GM12873 (cell line): ENCODE measurements around the gene CMC2.

Source experiments
- TF ChIP-seq, protein P1 (sequence below): IDR thresholded peaks from 2 replicates; pipeline ENCODE4 v1.5.1; 2012; ENCODE audit warnings: low read depth, mild to moderate bottlenecking, moderate library complexity, low read length, control low read depth; ENCODE audit not compliant: insufficient read depth; ENCODE audit errors: missing control alignments

The CMC2 gene

DNA sequence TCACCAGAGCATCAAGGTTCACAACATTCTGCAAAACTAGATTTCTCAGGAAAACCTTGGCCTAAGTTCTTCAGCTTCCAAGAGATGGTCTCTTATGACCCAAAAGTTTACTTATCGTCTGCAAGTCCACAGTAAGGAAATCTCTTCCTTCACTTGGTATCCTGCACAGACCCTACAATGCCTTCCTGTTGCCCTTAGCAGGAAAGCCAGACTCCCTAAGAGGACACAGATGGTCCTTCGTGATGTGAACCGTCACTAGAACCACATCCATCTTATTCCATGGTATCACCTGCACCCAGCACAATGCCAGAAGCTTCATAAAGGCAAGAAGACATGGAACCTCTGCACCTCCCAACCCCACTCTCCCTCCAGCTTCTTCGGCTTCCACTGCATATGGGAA is 34.1 kb downstream of the CMC2 start:
- TF ChIP-seq, protein P1, sequence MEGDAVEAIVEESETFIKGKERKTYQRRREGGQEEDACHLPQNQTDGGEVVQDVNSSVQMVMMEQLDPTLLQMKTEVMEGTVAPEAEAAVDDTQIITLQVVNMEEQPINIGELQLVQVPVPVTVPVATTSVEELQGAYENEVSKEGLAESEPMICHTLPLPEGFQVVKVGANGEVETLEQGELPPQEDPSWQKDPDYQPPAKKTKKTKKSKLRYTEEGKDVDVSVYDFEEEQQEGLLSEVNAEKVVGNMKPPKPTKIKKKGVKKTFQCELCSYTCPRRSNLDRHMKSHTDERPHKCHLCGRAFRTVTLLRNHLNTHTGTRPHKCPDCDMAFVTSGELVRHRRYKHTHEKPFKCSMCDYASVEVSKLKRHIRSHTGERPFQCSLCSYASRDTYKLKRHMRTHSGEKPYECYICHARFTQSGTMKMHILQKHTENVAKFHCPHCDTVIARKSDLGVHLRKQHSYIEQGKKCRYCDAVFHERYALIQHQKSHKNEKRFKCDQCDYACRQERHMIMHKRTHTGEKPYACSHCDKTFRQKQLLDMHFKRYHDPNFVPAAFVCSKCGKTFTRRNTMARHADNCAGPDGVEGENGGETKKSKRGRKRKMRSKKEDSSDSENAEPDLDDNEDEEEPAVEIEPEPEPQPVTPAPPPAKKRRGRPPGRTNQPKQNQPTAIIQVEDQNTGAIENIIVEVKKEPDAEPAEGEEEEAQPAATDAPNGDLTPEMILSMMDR, result no peak

DNA sequence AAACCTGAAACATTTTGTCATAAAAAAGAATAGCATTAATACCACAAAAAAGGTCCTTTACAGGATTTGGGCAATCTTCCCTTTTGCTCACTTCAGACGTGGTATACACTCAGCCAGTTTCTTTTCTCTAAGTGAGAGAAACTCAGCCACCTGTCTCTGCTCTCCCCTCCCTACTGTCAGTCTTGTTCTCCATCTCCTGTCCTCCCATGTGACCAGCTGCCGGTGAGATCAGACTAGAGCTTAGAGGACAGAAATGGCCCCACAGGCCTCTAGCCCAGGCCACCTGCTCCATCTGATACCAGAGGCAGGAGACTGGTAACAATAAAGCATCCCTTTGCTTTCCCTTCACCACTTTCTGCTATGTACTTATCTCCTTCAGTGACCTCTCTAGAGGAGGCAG is 34.9 kb downstream of the CMC2 start:
- TF ChIP-seq, protein P1, result no peak

GRCh38 chr16:80969114-80969484 is 37.6 kb downstream of the CMC2 start:
- TF ChIP-seq, protein P1, result no peak

DNA sequence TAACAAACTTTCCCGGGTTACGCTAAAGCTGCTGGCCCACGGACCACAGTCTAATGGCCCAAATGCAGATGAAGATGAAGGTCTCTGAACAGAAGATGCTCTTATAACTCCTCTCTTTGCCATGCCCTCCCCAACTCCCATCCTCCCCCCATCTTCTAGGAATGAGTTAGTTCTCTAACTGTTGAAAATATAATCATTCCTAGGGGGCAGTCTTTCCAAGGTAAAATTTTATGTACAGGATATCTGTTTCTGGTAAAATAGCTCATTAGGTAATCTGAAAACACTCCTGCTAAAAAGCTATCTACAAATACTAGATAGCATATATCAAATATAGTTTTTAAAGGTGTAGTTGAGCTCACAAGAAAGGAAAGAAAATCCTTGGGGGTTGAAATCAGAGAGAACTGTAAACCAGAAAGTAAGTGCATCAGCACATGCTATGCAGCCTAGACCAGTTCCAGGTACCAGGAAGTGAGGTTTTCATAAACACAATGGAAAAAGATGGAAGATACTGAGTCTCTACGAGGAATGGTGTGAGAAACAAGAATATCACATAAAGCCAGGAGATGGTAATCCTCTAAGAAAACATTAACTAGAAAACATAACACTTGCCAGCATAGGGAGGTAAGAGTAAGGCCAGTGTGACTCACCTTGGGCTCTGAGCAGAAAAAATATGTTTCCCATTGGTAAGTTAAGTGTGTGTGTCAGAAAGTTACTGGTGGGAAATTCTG is 38.1 kb downstream of the CMC2 start:
- TF ChIP-seq, protein P1, result no peak

DNA sequence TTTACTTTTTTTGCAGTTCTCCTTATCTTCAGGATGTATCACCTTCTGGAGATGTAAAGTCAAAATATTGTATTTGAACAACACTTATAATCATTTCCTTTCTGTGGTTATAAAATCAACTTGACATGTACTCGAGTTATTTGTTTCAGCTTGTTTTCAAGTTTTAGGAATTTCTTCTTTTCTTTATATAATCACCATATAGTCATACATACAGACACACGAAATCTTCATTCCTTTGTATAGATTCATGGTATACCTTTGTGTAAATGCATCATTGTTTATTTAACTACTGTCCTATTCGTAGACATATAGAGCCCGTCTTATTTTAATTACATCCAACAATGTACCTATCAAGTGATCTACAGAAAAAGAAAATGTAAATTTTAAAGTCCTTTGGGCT is 40.1 kb downstream of the CMC2 start:
- TF ChIP-seq, protein P1, result no peak

- TF ChIP-seq, protein P1, result no peak
Observed at GRCh38 chr16:80964351-80964750, 42.3 kb downstream of the CMC2 start.

GRCh38 chr16:80962879-80963278 is 43.8 kb downstream of the CMC2 start:
- TF ChIP-seq, protein P1, result no peak

DNA sequence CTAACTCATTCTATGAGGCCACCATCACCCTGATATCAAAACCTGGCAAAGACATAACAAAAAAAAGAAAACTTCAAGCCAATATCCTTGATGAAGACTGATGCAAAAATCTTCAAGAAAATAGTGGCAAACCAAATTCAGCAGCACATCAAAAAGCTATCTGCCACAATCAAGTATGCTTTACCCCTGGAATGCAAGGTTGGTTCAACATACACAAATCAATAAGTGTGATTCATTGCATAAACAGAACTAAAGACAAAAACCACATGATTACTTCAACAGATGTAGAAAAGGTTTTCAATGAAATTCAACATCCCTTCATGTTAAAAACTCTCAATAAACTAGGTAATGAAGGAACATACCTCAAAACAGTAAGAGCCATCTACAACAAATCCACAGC is 48.4 kb downstream of the CMC2 start:
- TF ChIP-seq, protein P1, result no peak
